Cortex of kidney (tissue), 1 donor: ENCODE measurements around the gene CLSTN2.

Experiments
- DNase-seq: peaks from one replicate; lab custom pipeline; 2025; lab: John Stamatoyannopoulos, UW

The CLSTN2 gene

GRCh38 chr3:140187028-140187427, 252.0 kb downstream of the CLSTN2 start:
- DNase-seq, result no peak

GRCh38 chr3:140187656-140188221, 252.8 kb downstream of the CLSTN2 start:
- no peak for DNase-seq

DNA sequence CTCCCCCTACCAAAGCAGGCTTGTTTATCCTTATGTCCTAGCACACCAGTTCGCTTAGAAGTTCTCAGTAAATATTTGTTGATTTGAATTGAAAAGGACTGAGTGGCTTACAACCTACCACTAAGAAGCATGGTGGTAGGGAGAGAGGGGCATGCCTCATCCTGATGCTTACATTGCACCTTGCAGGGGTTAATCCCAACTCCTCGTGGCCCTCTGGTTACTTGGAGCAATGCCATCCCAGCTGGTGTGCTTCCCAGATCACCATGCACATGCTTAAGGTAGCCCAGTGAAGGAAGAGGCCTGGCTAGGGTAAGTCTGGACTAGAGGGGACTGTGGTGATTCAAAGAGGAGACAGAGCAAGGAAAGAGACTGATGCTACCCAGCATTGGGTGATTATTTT, 253.3 kb downstream of the CLSTN2 start:
- DNase-seq, result no peak

GRCh38 chr3:140189267-140189666, 254.3 kb downstream of the CLSTN2 start:
- no peak for DNase-seq

DNA sequence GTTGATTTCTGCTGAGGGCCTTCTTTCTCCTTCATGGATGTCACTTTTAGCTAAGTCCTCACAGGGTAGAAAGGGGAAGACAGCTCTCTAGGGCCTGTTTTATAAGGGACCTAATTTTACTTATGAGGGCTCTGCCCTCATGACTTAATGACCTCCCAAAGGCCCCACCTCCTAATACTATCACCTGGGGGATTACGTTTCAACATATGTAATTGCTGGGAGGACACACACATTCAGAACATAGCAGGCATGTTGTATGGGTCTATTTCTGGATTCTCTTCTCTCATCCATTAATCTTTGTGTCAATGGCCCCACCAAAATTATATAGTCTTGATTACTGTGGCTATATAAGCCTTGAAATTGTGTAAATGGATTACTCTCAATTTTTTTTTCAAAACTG, 255.0 kb downstream of the CLSTN2 start:
- DNase-seq, result no peak

DNA sequence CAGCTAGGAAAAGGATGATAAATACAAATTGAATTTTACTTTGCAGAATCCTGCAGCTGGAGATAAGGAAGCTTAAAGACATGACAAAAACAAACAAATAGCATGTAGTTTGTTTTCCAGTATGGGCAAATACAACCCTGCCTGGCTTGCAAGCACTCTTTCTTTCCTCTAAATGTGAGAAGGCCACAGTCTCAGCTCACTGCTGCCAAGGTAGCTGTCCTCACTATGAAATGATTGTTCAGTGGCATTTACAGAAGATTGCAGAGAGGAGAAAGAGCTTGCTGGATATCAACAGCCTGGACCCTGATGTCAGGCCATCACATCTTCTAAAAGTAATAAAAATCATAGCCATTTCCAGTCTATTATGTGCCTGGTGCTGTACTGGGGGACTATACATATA, 262.0 kb downstream of the CLSTN2 start:
- no peak for DNase-seq

- no peak for DNase-seq
Measured at GRCh38 chr3:140198242-140198641, 263.3 kb downstream of the CLSTN2 start.

DNA sequence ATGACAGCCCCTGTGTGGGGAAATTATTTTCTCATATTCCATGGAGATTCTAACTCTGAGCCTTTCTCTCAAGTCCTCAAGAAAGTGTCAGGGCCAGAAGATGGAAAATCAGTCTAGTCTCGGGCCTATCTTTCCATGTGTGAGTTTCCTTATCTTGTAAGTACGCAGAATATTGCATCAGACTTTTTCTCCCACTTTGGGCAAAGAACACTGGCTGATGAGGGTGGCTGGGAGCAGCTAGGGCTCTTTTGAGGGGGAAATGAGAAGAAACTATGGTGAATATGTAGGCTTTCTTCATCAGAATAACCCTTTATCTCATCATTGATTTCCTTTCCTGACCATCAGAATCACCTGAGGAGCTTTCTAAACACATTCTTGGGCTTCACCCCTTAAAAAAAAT, 264.0 kb downstream of the CLSTN2 start:
- no peak for DNase-seq

DNA sequence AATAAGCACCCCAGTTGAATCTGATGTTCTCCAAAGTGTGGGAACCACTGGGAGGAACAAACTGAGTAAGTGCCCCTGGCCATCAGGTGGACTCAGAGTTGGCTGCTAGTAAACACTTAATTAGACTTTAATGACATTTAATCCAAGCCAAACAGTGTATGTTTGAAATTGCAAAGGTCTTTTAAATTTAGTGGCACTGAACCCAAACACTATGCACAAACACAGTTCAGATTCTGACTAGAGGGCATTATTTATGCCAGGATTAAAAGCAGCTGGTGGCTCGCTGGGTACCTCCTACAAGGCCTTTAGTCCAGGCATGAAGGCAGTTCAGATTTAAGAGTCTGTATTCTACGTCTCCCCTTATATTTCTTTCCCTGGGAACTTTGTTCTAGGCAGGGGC, 264.8 kb downstream of the CLSTN2 start:
- no peak for DNase-seq

- no peak for DNase-seq
Measured at GRCh38 chr3:140203510-140203909, 268.5 kb downstream of the CLSTN2 start.

DNA sequence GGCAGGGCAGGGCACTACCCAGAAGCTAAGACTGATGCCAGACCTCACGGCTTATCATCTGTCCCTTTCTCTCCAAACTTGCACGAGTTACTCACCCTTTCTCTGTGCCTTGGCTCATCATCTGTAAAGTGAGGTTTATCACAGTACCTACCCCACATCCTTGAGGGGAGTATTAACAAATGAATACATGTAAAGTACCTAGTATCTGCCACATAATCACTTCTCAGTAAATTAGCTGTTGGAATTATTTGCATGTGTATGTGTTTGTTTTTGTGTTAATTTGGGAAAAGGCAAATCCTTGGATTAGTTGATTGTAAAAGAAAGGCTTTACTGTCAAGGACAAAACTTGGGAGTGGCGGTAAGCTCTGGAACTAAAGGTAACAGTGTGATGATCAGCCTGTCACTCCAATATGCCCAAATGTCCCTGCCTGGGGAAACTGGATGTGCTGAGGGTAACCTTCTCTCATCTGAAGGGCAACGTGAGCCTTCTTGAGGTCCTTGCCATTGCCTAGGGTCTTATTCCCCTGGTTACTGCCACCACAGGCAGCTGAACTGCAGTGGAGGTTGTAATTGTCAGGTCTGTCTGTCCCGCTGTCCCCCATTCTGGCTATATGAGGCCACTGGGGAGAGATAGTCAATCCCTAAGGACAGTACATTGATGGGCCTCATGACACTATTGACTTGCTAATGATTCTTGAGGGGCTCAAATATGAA, 269.4 kb downstream of the CLSTN2 start:
- DNase-seq, result no peak

DNA sequence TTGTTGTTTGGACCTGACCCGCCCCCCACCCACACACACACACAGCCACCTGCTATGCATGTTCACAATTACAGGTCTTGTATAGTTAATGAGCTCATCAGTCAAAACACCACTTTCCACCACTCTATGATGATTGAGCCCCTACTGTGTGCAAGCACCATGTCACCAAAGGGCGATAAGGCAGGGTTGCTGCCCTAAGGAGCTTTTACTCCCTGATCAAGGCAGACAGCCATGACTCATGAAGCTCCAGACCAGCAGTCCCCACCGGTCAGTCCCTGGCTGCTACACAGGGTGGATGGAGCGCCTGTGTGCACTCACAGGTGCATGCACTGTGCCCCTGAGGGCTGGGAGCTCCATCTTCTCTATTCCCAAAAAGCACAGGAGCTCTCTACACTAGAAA, 270.6 kb downstream of the CLSTN2 start:
- no peak for DNase-seq

- DNase-seq, result no peak
Measured at GRCh38 chr3:140206196-140207040, 271.4 kb downstream of the CLSTN2 start.

DNA sequence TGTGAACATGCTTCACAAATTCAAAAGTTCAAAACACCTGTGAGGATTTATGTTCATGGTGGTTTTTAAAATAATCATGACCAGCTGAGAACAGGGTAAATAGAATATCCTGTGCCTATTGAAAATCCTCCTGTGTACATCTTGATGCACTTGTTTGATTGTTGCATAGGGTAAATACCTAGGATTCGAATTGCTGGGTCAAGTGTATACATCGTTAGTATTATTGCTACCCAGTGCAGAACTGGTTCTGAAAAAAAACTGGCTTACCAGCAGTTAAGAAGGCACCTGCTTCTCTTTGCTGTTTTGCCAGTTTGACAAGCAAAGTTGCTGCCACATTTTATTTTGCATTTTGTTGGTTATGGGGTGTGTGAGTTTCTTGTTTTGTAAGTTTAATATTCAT, 272.6 kb downstream of the CLSTN2 start:
- DNase-seq, result no peak

DNA sequence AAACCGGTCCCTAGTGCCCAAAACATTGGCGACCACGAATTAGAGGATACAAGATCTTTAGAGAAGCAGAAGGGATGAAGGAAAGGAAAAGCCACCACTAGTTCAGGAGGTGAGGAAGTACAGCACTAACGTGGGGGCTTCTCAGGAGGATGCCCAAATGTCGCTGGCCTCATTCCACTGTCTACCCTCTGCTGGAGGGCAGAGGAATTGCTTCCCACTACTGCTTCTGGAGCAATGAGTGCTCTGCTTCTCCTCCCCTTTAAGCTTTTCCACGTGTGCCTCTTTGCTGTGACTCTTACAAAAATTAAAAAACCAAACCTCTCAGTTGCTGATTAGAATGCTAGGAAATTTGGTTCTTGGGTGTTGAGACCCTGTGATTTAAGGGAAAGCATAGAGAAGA, 281.3 kb downstream of the CLSTN2 start:
- DNase-seq, result no peak

- no peak for DNase-seq
Measured at GRCh38 chr3:140219291-140219690, 284.3 kb downstream of the CLSTN2 start.

GRCh38 chr3:140219923-140220452, 285.0 kb downstream of the CLSTN2 start:
- DNase-seq, result no peak

DNA sequence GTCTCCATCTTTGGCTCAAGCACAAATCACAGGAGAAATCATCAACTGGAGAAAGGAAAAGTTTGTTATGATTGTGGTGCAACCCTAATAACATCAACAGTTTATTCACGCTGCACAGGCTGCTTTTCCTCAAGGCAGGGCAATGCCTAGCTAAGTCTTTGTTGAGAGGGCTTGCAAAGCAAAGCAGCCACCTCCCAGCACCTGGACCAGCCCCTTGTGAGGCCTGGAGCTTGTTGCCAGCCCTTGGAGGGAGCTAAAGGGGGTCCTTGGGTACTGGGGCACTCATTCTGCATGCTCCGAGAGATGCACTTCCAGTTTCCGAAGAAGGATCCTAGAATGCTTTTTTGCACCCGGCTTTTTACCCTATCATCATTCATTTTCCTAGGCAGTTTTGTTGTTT, 288.2 kb downstream of the CLSTN2 start:
- DNase-seq, result no peak

- DNase-seq, result no peak
Measured at GRCh38 chr3:140223631-140224030, 288.6 kb downstream of the CLSTN2 start.

- no peak for DNase-seq
Measured at GRCh38 chr3:140224307-140224706, 289.3 kb downstream of the CLSTN2 start.

DNA sequence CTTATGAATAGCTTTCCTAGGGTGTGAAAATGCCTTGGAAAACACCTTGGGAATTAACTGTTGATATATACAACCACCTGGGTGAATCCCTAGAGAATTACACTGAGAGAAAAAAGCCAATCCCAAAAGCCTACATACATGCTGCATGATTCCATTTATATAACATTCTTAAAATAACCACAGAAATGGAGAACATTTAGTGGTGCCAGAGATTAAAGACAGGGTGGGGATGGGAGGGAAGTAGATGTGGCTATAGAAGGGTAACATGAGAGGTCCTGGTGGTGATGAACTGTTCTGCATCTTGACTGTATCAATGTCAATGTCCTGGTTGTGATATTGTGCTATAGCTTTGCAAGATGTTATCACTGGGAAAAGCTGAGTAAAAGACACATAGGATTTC, 291.0 kb downstream of the CLSTN2 start:
- no peak for DNase-seq

DNA sequence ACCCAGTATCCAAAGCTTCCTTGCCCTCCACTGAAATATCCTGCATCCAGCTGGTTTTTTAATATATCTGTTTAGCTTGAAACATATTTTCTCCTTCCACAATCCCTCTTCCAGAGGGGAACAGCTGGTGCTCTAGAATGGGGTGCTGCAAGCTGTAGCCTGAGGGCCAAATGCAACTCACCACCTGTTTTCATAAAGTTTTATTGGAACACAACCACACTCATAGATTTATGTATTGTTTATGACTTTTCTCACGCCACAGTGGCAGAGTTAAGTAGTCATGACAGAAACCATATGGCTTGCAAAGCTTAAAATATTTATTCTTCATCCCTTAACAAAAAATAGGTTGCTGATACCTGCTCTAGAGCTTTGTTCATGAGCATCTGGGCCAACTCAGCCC, 298.7 kb downstream of the CLSTN2 start:
- DNase-seq, result no peak

- DNase-seq, result no peak
Measured at GRCh38 chr3:140234256-140234655, 299.3 kb downstream of the CLSTN2 start.
